H1 (cell line): Measurements from ENCODE around the gene HSD17B10. TPM values are rescaled to one million over a fixed set of nuclear protein-coding genes. Genes with fewer than 3 reads are reported as not detected.

Source experiments
- CTCF ChIA-PET: fragments of 300-600 bp; sonication (Branson Sonifier 250); formaldehyde crosslinking; loops from one replicate; lab custom pipeline; 2021; ENCODE audit not compliant: partially characterized antibody; lab: Charles Lee
- POLR2A ChIA-PET: fragments of 300-600 bp; sonication (Branson Sonifier 250); formaldehyde crosslinking; loops from one replicate; lab custom pipeline; 2021; ENCODE audit warnings: inconsistent platforms; ENCODE audit not compliant: partially characterized antibody; lab: Charles Lee
- DNase-seq, 2 experiments: peaks; one replicate each; pipeline versions ENCODE4 v3.0.0 to v3.0.0-alpha.2; 2010 to 2022; ENCODE audit warnings: low spot score in 2 of 2, low read depth in 1 of 2, mixed read lengths in 1 of 2
- FAIRE-seq: peaks from 2 replicates; lab custom pipeline; 2011; peaks lifted over from hg19 to GRCh38; lab: Jason Lieb, UNC
- H2AFZ ChIP-seq: 2 replicates; pipeline ENCODE4 v1.8.1; 2012; ENCODE audit warnings: low read length, inconsistent platforms
- H2AK5ac ChIP-seq: 2 replicates; pipeline ENCODE4 v1.6.1; 2013; ENCODE audit warnings: low read depth, low read length
- H2BK120ac ChIP-seq: replicated peaks from 2 replicates; pipeline ENCODE3; 2013; ENCODE audit warnings: low read depth, low read length, inconsistent platforms
- H2BK12ac ChIP-seq: 2 replicates; pipeline ENCODE4 v1.6.1; 2013; ENCODE audit warnings: low read depth, low read length
- H2BK15ac ChIP-seq: 2 replicates; pipeline ENCODE4 v1.6.1; 2013; ENCODE audit warnings: low read length
- H2BK20ac ChIP-seq: 2 replicates; pipeline ENCODE4 v1.6.1; 2013; ENCODE audit warnings: low read length
- H2BK5ac ChIP-seq: 2 replicates; pipeline ENCODE4 v1.6.1; 2013; ENCODE audit warnings: low read depth, low read length
- H3K14ac ChIP-seq: 2 replicates; pipeline ENCODE4 v1.6.1; 2013; ENCODE audit warnings: inconsistent platforms; ENCODE audit not compliant: insufficient read length
- H3K18ac ChIP-seq: 2 replicates; pipeline ENCODE4 v1.6.1; 2013; ENCODE audit warnings: low read length; ENCODE audit errors: extremely low read depth
- H3K23ac ChIP-seq: 2 replicates; pipeline ENCODE4 v1.6.1; 2013; ENCODE audit warnings: inconsistent platforms; ENCODE audit not compliant: insufficient read length
- H3K23me2 ChIP-seq: 2 replicates; pipeline ENCODE4 v1.6.1; 2013; ENCODE audit warnings: low read depth, low read length
- H3K27ac ChIP-seq: 2 replicates; pipeline ENCODE4 v1.6.1; 2011; ENCODE audit warnings: low read depth, low read length, inconsistent platforms
- H3K27me3 ChIP-seq, 4 experiments: replicated peaks in 1 of 4; 1 replicate in 1 of 4; 2 replicates in 3 of 4; pipeline versions ENCODE4 v1.6.1 to v1.8.1; 2011 to 2013; ENCODE audit warnings: low read length in 3 of 4, mild to moderate bottlenecking in 3 of 4, inconsistent platforms in 2 of 4, mixed read lengths in 2 of 4, moderate library complexity in 1 of 4; ENCODE audit not compliant: control insufficient read depth in 3 of 4, insufficient read depth in 3 of 4; ENCODE audit errors: extremely low read depth in 1 of 4
- H3K36me3 ChIP-seq, 4 experiments: 2 replicates each; pipeline versions ENCODE4 v1.6.1 to v1.8.1; 2011 to 2013; ENCODE audit warnings: mild to moderate bottlenecking in 4 of 4, low read length in 3 of 4, moderate library complexity in 2 of 4, control low read depth in 1 of 4, inconsistent platforms in 1 of 4; ENCODE audit not compliant: insufficient read depth in 4 of 4, control insufficient read depth in 2 of 4
- H3K4ac ChIP-seq: replicated peaks from 2 replicates; pipeline ENCODE3; 2013; ENCODE audit warnings: low read length, low read depth, mixed read lengths, inconsistent platforms; ENCODE audit not compliant: insufficient read length
- H3K4me1 ChIP-seq, 4 experiments: replicated peaks in 1 of 4; 1 replicate in 1 of 4; 2 replicates in 3 of 4; pipeline versions ENCODE4 v1.6.1 to v1.8.1; 2011 to 2013; ENCODE audit warnings: low read length in 3 of 4, inconsistent platforms in 2 of 4, mixed read lengths in 1 of 4; ENCODE audit not compliant: insufficient read depth in 4 of 4, control insufficient read depth in 3 of 4
- H3K4me2 ChIP-seq, 2 experiments: 2 replicates each; pipeline versions ENCODE4 v1.6.1 to v1.8.1; 2011 to 2013; ENCODE audit warnings: low read depth in 2 of 2, low read length in 2 of 2, control low read depth in 1 of 2, inconsistent platforms in 1 of 2, mild to moderate bottlenecking in 1 of 2; ENCODE audit not compliant: insufficient read depth in 1 of 2
- H3K4me3 ChIP-seq, 4 experiments: fragments of 200-600, 300-600 bp in 1 of 4; sonication (generic), shearing (Covaris generic), sonication (Bioruptor Twin) in 1 of 4; 2 replicates each; pipeline versions ENCODE4 v1.5.1 to v1.8.1; 2011 to 2016; ENCODE audit warnings: low read length in 4 of 4, low read depth in 3 of 4, control low read depth in 2 of 4, inconsistent platforms in 2 of 4, mild to moderate bottlenecking in 2 of 4, mixed read lengths in 1 of 4, moderate library complexity in 1 of 4; ENCODE audit not compliant: insufficient read depth in 2 of 4; ENCODE audit errors: extremely low read depth in 1 of 4
- H3K56ac ChIP-seq: replicated peaks from 2 replicates; pipeline ENCODE3; 2013; ENCODE audit warnings: low read depth, mild to moderate bottlenecking, mixed read lengths, low read length, inconsistent platforms; ENCODE audit not compliant: insufficient read length
- H3K79me1 ChIP-seq: 2 replicates; pipeline ENCODE4 v1.6.1; 2013; ENCODE audit warnings: low read depth, low read length, control low read depth
- H3K79me2 ChIP-seq, 2 experiments: 2 replicates each; pipeline versions ENCODE4 v1.6.1 to v1.8.1; 2012 to 2013; ENCODE audit warnings: low read length in 2 of 2, mild to moderate bottlenecking in 2 of 2, inconsistent platforms in 1 of 2; ENCODE audit not compliant: insufficient read depth in 2 of 2, control insufficient read depth in 1 of 2
- H3K9ac ChIP-seq, 4 experiments: replicated peaks in 1 of 4; 1 replicate in 1 of 4; 2 replicates in 3 of 4; pipeline versions ENCODE4 v1.6.1 to v1.8.1; 2011 to 2013; ENCODE audit warnings: low read depth in 3 of 4, low read length in 3 of 4, control low read depth in 2 of 4, mild to moderate bottlenecking in 2 of 4, moderate library complexity in 2 of 4, inconsistent platforms in 1 of 4; ENCODE audit errors: extremely low read depth in 1 of 4
- H3K9me3 ChIP-seq, 2 experiments: 2 replicates each; pipeline versions ENCODE4 v1.6.1 to v1.8.1; 2012 to 2013; ENCODE audit warnings: mild to moderate bottlenecking in 2 of 2, moderate library complexity in 2 of 2, control low read depth in 1 of 2, inconsistent platforms in 1 of 2, low read depth in 1 of 2, low read length in 1 of 2, mixed read lengths in 1 of 2; ENCODE audit not compliant: insufficient read depth in 2 of 2
- H4K20me1 ChIP-seq, 2 experiments: replicated peaks in 1 of 2; 2 replicates each; pipeline versions ENCODE3 to v1.8.1; 2011 to 2013; ENCODE audit warnings: inconsistent platforms in 2 of 2, low read length in 2 of 2, mild to moderate bottlenecking in 1 of 2; ENCODE audit not compliant: insufficient read depth in 2 of 2, control insufficient read depth in 1 of 2
- H4K5ac ChIP-seq: 2 replicates; pipeline ENCODE4 v1.6.1; 2013; ENCODE audit warnings: low read length, low read depth, mixed read lengths, inconsistent platforms; ENCODE audit not compliant: insufficient read length
- H4K8ac ChIP-seq: 2 replicates; pipeline ENCODE4 v1.8.0; 2013; ENCODE audit warnings: mild to moderate bottlenecking, moderate library complexity, low read length, inconsistent platforms; ENCODE audit not compliant: insufficient read depth; ENCODE audit errors: extremely low read depth
- H4K91ac ChIP-seq: replicated peaks from 2 replicates; pipeline ENCODE3; 2013; ENCODE audit warnings: low read length, mixed read lengths, inconsistent platforms; ENCODE audit not compliant: insufficient read length
- ATF2 ChIP-seq: IDR thresholded peaks from 2 replicates; pipeline ENCODE4 v1.6.1; 2012; ENCODE audit warnings: low read length, inconsistent platforms
- CBX8 ChIP-seq: fragments of 300-800, 300-1000 bp; sonication (generic); IDR thresholded peaks from 2 replicates; pipeline ENCODE4 v1.7.1; 2016; ENCODE audit warnings: low read depth, low read length, borderline replicate concordance
- JUN ChIP-seq: IDR thresholded peaks from 2 replicates; pipeline ENCODE4 v1.6.1; 2011; ENCODE audit warnings: low read depth, mild to moderate bottlenecking, improper control_type of control experiment, low read length
- MAX ChIP-seq: IDR thresholded peaks from 2 replicates; pipeline ENCODE4 v1.6.1; 2012; ENCODE audit warnings: inconsistent platforms
- NRF1 ChIP-seq: IDR thresholded peaks from 2 replicates; pipeline ENCODE4 v1.6.1; 2011; ENCODE audit warnings: mild to moderate bottlenecking, low read depth, low read length, improper control_type of control experiment
- SIN3A ChIP-seq, 2 experiments: IDR thresholded peaks in 1 of 2; conservative IDR thresholded peaks in 1 of 2; 2 replicates each; pipeline ENCODE4 v1.6.1; 2011 to 2012; ENCODE audit warnings: low read length in 2 of 2, improper control_type of control experiment in 1 of 2, low read depth in 1 of 2, mild to moderate bottlenecking in 1 of 2
- WGBS, 2 experiments: shearing (Covaris generic) in 1 of 2; methylation state at CpG; one replicate each; pipeline versions ENCODE4 v1.1.6 to v1.1.7; 2013 to 2015; ENCODE audit warnings: low lambda C conversion rate in 2 of 2, mixed read lengths in 2 of 2, inconsistent platforms in 1 of 2, low coverage in 1 of 2, missing lambda C conversion rate in 1 of 2; ENCODE audit not compliant: insufficient replicate concordance in 2 of 2, insufficient coverage in 1 of 2, insufficient read length in 1 of 2; ENCODE audit errors: extremely low coverage in 1 of 2, missing lambda C conversion rate in 1 of 2; 5-methylcytosine and 5-hydroxymethylcytosine counted together
- polyA plus RNA-seq, 7 experiments: library from polyadenylated mRNA; depleted of rRNA in 3 of 7; stranded (reverse) in 5 of 7; unstranded in 2 of 7; fragments of >200 nt in 5 of 7; fragments of 200-250 nt in 2 of 7; gene quantifications; 1 replicate in 5 of 7; 2 replicates in 1 of 7; 4 replicates in 1 of 7; pipeline versions ENCODE4 v1.2.1 to v1.2.3, GENCODE V29; 2011 to 2013; ENCODE audit warnings: missing spikeins in 2 of 7, mixed read lengths in 2 of 7
- total RNA-seq: library from RNA; stranded (reverse); fragmentation: NEBNext Ultra II Directional; extraction: Animal tissue kit (Norgen Biotek cat#: 25700); gene quantifications from 2 replicates; pipeline ENCODE4 v1.2.1, GENCODE V29; 2021

The HSD17B10 gene
- total and polyA plus RNA-seq, 2 of the 8 experiments (the other 6 are each of a cell fraction or from before 2014, with no cell fraction given), result 114 to 236 TPM

GRCh38 chrX:53412446-53412845 lies 21.7 kb downstream of the HSD17B10 start:
- Histone ChIP-seq H3K56ac (no peak overlapping the region), H2AFZ (no peak overlapping the region), H3K79me2 (peaks cover 0 to 21% of the 10 kb centered on the region in 2 experiments; a peak in 2 of 4 replicates), H2BK15ac (no peak overlapping the region), H3K4me3 (no peak overlapping the region), H2BK12ac (no peak overlapping the region), H3K18ac (no peak overlapping the region), H3K14ac (no peak overlapping the region), H4K20me1 (peaks cover 0 to 1% of the 10 kb centered on the region in 2 experiments), H3K27ac (no peak overlapping the region), H3K4me2 (no peak overlapping the region), H3K23me2 (no peaks in the 10 kb centered on the region), H3K27me3 (no peaks in the 10 kb centered on the region), H3K9me3 (no peaks in the 10 kb centered on the region), H4K5ac (no peak overlapping the region), H3K4ac (no peak overlapping the region), H4K8ac (no peak overlapping the region; the same call in 1 of the 2 replicates), H3K4me1 (no peaks in the 10 kb centered on the region), H4K91ac (no peak overlapping the region), H2BK20ac (no peak overlapping the region), H2BK5ac (no peak overlapping the region), H3K79me1 (no peaks in the 10 kb centered on the region), H2AK5ac (no peak overlapping the region), H2BK120ac (no peak overlapping the region), H3K9ac (no peak overlapping the region), H3K36me3 (peaks cover 13 to 55% (median 41%) of the 10 kb centered on the region in 4 experiments), H3K23ac (no peak overlapping the region)
- WGBS, 2 experiments, result 87% methylated on average over 2 of the region's 2 CpGs; no CpG with 5 or more reads in 1 of the 2 experiments
- POLR2A ChIA-PET, result interaction anchor here (1.7 to 2.5 kb wide), 2 partner anchors 10 kb away, joined by 4 to 8 read pairs; partner anchors contain the start of genes RIBC1 and SMC1A
- TF ChIP-seq ATF2 (no peak), JUN (no peak), CBX8 (no peak), SIN3A (conservative IDR thresholded peaks at IDR 0.05 in 1 of 2, IDR thresholded peaks at IDR 0.05 in 1 of 2; ENCODE audit: low read depth in 1 of 2, low read length in 2 of 2) (no peak), NRF1 (no peak), MAX (no peak)
- no peak for DNase-seq
- FAIRE-seq, result no peak
- CTCF ChIA-PET, result interaction anchor here (1.0 to 1.4 kb wide), 4 partner anchors 10 to 180 kb away, joined by 3 to 4 read pairs (median 3); partner anchors contain the start of gene SMC1A
